ENCODE data around the gene RASA3.

RASA3 gene

GRCh38 chr13:113949546-113949945 lies 182.9 kb downstream of the RASA3 start:
- H3K27me3 ChIP-seq (replicated peaks in 2 of 5; ENCODE audit: control insufficient read depth in 4 of 5, insufficient read depth in 5 of 5, low read length in 4 of 5): no peaks in the 10 kb centered on the region

GRCh38 chr13:113948034-113948742 lies 184.2 kb downstream of the RASA3 start:
- Histone ChIP-seq H3K4me3 (ENCODE audit: control insufficient read depth in 1 of 7, extremely low read depth in 1 of 7, insufficient read depth in 4 of 7, low read depth in 2 of 7, low read length in 6 of 7) (no peak overlapping the region), H3K9me3 (ENCODE audit: control extremely low read depth in 1 of 5, control insufficient read depth in 4 of 5, insufficient read depth in 2 of 5, low read depth in 1 of 5, low read length in 4 of 5) (no peaks in the 10 kb centered on the region), H3K27me3 (replicated peaks in 2 of 5; ENCODE audit: control insufficient read depth in 4 of 5, insufficient read depth in 5 of 5, low read length in 4 of 5) (peaks cover 0 to 4% (median 0%) of the 10 kb centered on the region in 5 experiments), H3K36me3 (ENCODE audit: control insufficient read depth in 4 of 4, insufficient read depth in 4 of 4, low read length in 3 of 4) (no peaks in the 10 kb centered on the region), H3K27ac (ENCODE audit: insufficient read depth in 1 of 2, low read depth in 1 of 2, low read length in 2 of 2, poor library complexity in 1 of 2, severe bottlenecking in 2 of 2) (no peak overlapping the region), H3K4me1 (ENCODE audit: control extremely low read depth in 1 of 4, control insufficient read depth in 4 of 4, insufficient read depth in 4 of 4, low read length in 3 of 4) (peaks cover 0 to 28% (median 13%) of the 10 kb centered on the region in 4 experiments)
- WGBS (ENCODE audit: insufficient coverage): 61% methylated on average over 9 of the region's 14 CpGs
- peak in 2 of 3 donors; percentile 62 to 64 for DNase-seq
- ChIA-PET CTCF (interaction anchor here (1.0 to 1.4 kb wide), 4 partner anchors 132 to 282 kb away, joined by 3 to 5 read pairs (median 4); no protein-coding TSS in a partner anchor), POLR2A (no interaction called here)

More at GRCh38 chr13:113949546-113949945, 182.9 kb downstream of the RASA3 start:
- peaks cover 0 to 28% (median 13%) of the 10 kb centered on the region in 4 experiments for H3K4me1 ChIP-seq (ENCODE audit: control extremely low read depth in 1 of 4, control insufficient read depth in 4 of 4, insufficient read depth in 4 of 4, low read length in 3 of 4)
- H3K36me3 ChIP-seq (ENCODE audit: control insufficient read depth in 4 of 4, insufficient read depth in 4 of 4, low read length in 3 of 4): no peaks in the 10 kb centered on the region
- H3K4me3 ChIP-seq (ENCODE audit: control insufficient read depth in 1 of 7, extremely low read depth in 1 of 7, insufficient read depth in 4 of 7, low read depth in 2 of 7, low read length in 6 of 7): no peak overlapping the region
- no peaks in the 10 kb centered on the region for H3K9me3 ChIP-seq (ENCODE audit: control extremely low read depth in 1 of 5, control insufficient read depth in 4 of 5, insufficient read depth in 2 of 5, low read depth in 1 of 5, low read length in 4 of 5)
- CTCF ChIA-PET: no interaction called here
- no peak overlapping the region for H3K27ac ChIP-seq (ENCODE audit: insufficient read depth in 1 of 2, low read depth in 1 of 2, low read length in 2 of 2, poor library complexity in 1 of 2, severe bottlenecking in 2 of 2)
- POLR2A ChIA-PET: no interaction called here
- 86% methylated on average over 4 of the region's 5 CpGs for WGBS (ENCODE audit: insufficient coverage)
- no peak for DNase-seq

- ChIA-PET POLR2A (no interaction called here), CTCF (interaction anchor here (0.9 to 1.6 kb wide), 3 partner anchors 127 to 131 kb away, joined by 3 to 5 read pairs (median 3); no protein-coding TSS in a partner anchor)
- Histone ChIP-seq H3K4me1 (ENCODE audit: control extremely low read depth in 1 of 4, control insufficient read depth in 4 of 4, insufficient read depth in 4 of 4, low read length in 3 of 4) (peaks cover 0 to 28% (median 13%) of the 10 kb centered on the region in 4 experiments), H3K9me3 (ENCODE audit: control extremely low read depth in 1 of 5, control insufficient read depth in 4 of 5, insufficient read depth in 2 of 5, low read depth in 1 of 5, low read length in 4 of 5) (no peaks in the 10 kb centered on the region), H3K27me3 (replicated peaks in 2 of 5; ENCODE audit: control insufficient read depth in 4 of 5, insufficient read depth in 5 of 5, low read length in 4 of 5) (peaks cover 0 to 5% (median 0%) of the 10 kb centered on the region in 5 experiments), H3K27ac (ENCODE audit: insufficient read depth in 1 of 2, low read depth in 1 of 2, low read length in 2 of 2, poor library complexity in 1 of 2, severe bottlenecking in 2 of 2) (no peak overlapping the region), H3K36me3 (ENCODE audit: control insufficient read depth in 4 of 4, insufficient read depth in 4 of 4, low read length in 3 of 4) (no peaks in the 10 kb centered on the region), H3K4me3 (ENCODE audit: control insufficient read depth in 1 of 7, extremely low read depth in 1 of 7, insufficient read depth in 4 of 7, low read depth in 2 of 7, low read length in 6 of 7) (no peak overlapping the region)
- 81% methylated on average over 15 of the region's 17 CpGs for WGBS (ENCODE audit: insufficient coverage)
- peak; percentile 29 to 56 (median 52) for DNase-seq
Measured at GRCh38 chr13:113947311-113948033, 185.0 kb downstream of the RASA3 start.

- Histone ChIP-seq H3K36me3 (ENCODE audit: control insufficient read depth in 4 of 4, insufficient read depth in 4 of 4, low read length in 3 of 4) (no peaks in the 10 kb centered on the region), H3K27me3 (replicated peaks in 2 of 5; ENCODE audit: control insufficient read depth in 4 of 5, insufficient read depth in 5 of 5, low read length in 4 of 5) (peaks cover 0 to 6% (median 2%) of the 10 kb centered on the region in 5 experiments), H3K4me3 (ENCODE audit: control insufficient read depth in 1 of 7, extremely low read depth in 1 of 7, insufficient read depth in 4 of 7, low read depth in 2 of 7, low read length in 6 of 7) (no peak overlapping the region), H3K9me3 (ENCODE audit: control extremely low read depth in 1 of 5, control insufficient read depth in 4 of 5, insufficient read depth in 2 of 5, low read depth in 1 of 5, low read length in 4 of 5) (no peaks in the 10 kb centered on the region), H3K4me1 (ENCODE audit: control extremely low read depth in 1 of 4, control insufficient read depth in 4 of 4, insufficient read depth in 4 of 4, low read length in 3 of 4) (peaks cover 0 to 25% (median 13%) of the 10 kb centered on the region in 4 experiments), H3K27ac (ENCODE audit: insufficient read depth in 1 of 2, low read depth in 1 of 2, low read length in 2 of 2, poor library complexity in 1 of 2, severe bottlenecking in 2 of 2) (no peak overlapping the region)
- DNase-seq: no peak
- ChIA-PET CTCF (interaction anchor here (0.7 to 1.6 kb wide), 5 partner anchors 14 to 205 kb away, joined by 3 to 5 read pairs (median 3); no protein-coding TSS in a partner anchor), POLR2A (no interaction called here)
- WGBS (ENCODE audit: insufficient coverage): 85% methylated on average over 25 of the region's 26 CpGs
Measured at GRCh38 chr13:113946409-113947181, 185.8 kb downstream of the RASA3 start.

GRCh38 chr13:113945857-113946408 lies 186.5 kb downstream of the RASA3 start:
- Histone ChIP-seq H3K27me3 (replicated peaks in 2 of 5; ENCODE audit: control insufficient read depth in 4 of 5, insufficient read depth in 5 of 5, low read length in 4 of 5) (peaks cover 0 to 9% (median 2%) of the 10 kb centered on the region in 5 experiments), H3K36me3 (ENCODE audit: control insufficient read depth in 4 of 4, insufficient read depth in 4 of 4, low read length in 3 of 4) (no peaks in the 10 kb centered on the region), H3K4me1 (ENCODE audit: control extremely low read depth in 1 of 4, control insufficient read depth in 4 of 4, insufficient read depth in 4 of 4, low read length in 3 of 4) (peaks cover 0 to 19% (median 8%) of the 10 kb centered on the region in 4 experiments), H3K27ac (ENCODE audit: insufficient read depth in 1 of 2, low read depth in 1 of 2, low read length in 2 of 2, poor library complexity in 1 of 2, severe bottlenecking in 2 of 2) (no peak overlapping the region), H3K9me3 (ENCODE audit: control extremely low read depth in 1 of 5, control insufficient read depth in 4 of 5, insufficient read depth in 2 of 5, low read depth in 1 of 5, low read length in 4 of 5) (no peaks in the 10 kb centered on the region), H3K4me3 (ENCODE audit: control insufficient read depth in 1 of 7, extremely low read depth in 1 of 7, insufficient read depth in 4 of 7, low read depth in 2 of 7, low read length in 6 of 7) (no peak overlapping the region)
- DNase-seq: no peak
- WGBS (ENCODE audit: insufficient coverage): 96% methylated on average over 24 of the region's 26 CpGs
- ChIA-PET CTCF (interaction anchor here (0.9 to 1.6 kb wide), 3 partner anchors 111 to 204 kb away, joined by 3 read pairs; no protein-coding TSS in a partner anchor), POLR2A (no interaction called here)

GRCh38 chr13:113943821-113944565 lies 188.4 kb downstream of the RASA3 start:
- DNase-seq: no peak
- ChIA-PET POLR2A (no interaction called here), CTCF (no interaction called here)
- Histone ChIP-seq H3K36me3 (ENCODE audit: control insufficient read depth in 4 of 4, insufficient read depth in 4 of 4, low read length in 3 of 4) (no peaks in the 10 kb centered on the region), H3K4me3 (ENCODE audit: control insufficient read depth in 1 of 7, extremely low read depth in 1 of 7, insufficient read depth in 4 of 7, low read depth in 2 of 7, low read length in 6 of 7) (no peak overlapping the region), H3K27ac (ENCODE audit: insufficient read depth in 1 of 2, low read depth in 1 of 2, low read length in 2 of 2, poor library complexity in 1 of 2, severe bottlenecking in 2 of 2) (no peak overlapping the region), H3K9me3 (ENCODE audit: control extremely low read depth in 1 of 5, control insufficient read depth in 4 of 5, insufficient read depth in 2 of 5, low read depth in 1 of 5, low read length in 4 of 5) (no peaks in the 10 kb centered on the region), H3K27me3 (replicated peaks in 2 of 5; ENCODE audit: control insufficient read depth in 4 of 5, insufficient read depth in 5 of 5, low read length in 4 of 5) (peaks cover 0 to 15% (median 4%) of the 10 kb centered on the region in 5 experiments), H3K4me1 (ENCODE audit: control extremely low read depth in 1 of 4, control insufficient read depth in 4 of 4, insufficient read depth in 4 of 4, low read length in 3 of 4) (peaks cover 0 to 15% (median 5%) of the 10 kb centered on the region in 4 experiments)
- WGBS (ENCODE audit: insufficient coverage): 92% methylated on average over 16 of the region's 19 CpGs
